Astrocyte (in vitro differentiated cells and primary cell): ENCODE results near the gene PDK2. TPM values are rescaled to one million over a fixed set of nuclear protein-coding genes. Genes with fewer than 3 reads are reported as not detected.

Experiments used
- DNase-seq: peaks from one replicate; pipeline ENCODE4 v3.0.0-alpha.2; 2010; ENCODE audit warnings: low read depth
- FAIRE-seq: peaks from 2 replicates; lab custom pipeline; 2011; peaks lifted over from hg19 to GRCh38; lab: Jason Lieb, UNC
- H2AFZ ChIP-seq: 2 replicates; pipeline ENCODE4 v1.6.0; 2012; ENCODE audit warnings: low read depth, low read length, inconsistent platforms
- H3K27ac ChIP-seq: 2 replicates; pipeline ENCODE4 v1.5.1; 2011; ENCODE audit warnings: low read depth, low read length, inconsistent platforms
- H3K27me3 ChIP-seq: 2 replicates; pipeline ENCODE4 v1.6.0; 2011; ENCODE audit warnings: low read length, inconsistent platforms; ENCODE audit not compliant: insufficient read depth
- H3K36me3 ChIP-seq: 2 replicates; pipeline ENCODE4 v1.5.1; 2011; ENCODE audit warnings: low read length, inconsistent platforms; ENCODE audit not compliant: insufficient read depth
- H3K4me1 ChIP-seq: 2 replicates; pipeline ENCODE4 v1.5.1; 2011; ENCODE audit warnings: low read length, inconsistent platforms; ENCODE audit not compliant: insufficient read depth
- H3K4me2 ChIP-seq: 2 replicates; pipeline ENCODE4 v1.6.0; 2012; ENCODE audit warnings: low read length, inconsistent platforms
- H3K4me3 ChIP-seq: 2 replicates; pipeline ENCODE4 v1.5.1; 2011; ENCODE audit warnings: low read depth, mild to moderate bottlenecking, low read length, inconsistent platforms; ENCODE audit not compliant: insufficient read depth
- H3K79me2 ChIP-seq: 2 replicates; pipeline ENCODE4 v1.6.0; 2012; ENCODE audit warnings: mild to moderate bottlenecking, low read length, inconsistent platforms; ENCODE audit not compliant: insufficient read depth
- H3K9ac ChIP-seq: 2 replicates; pipeline ENCODE4 v1.6.0; 2012; ENCODE audit warnings: mild to moderate bottlenecking, low read length, inconsistent platforms
- H3K9me3 ChIP-seq: 2 replicates; pipeline ENCODE4 v1.5.1; 2012; ENCODE audit warnings: low read depth, mild to moderate bottlenecking, low read length, inconsistent platforms; ENCODE audit not compliant: insufficient read depth
- H4K20me1 ChIP-seq: 2 replicates; pipeline ENCODE4 v1.6.0; 2012; ENCODE audit warnings: low read length, inconsistent platforms; ENCODE audit not compliant: insufficient read depth
- H3K27ac Mint-ChIP-seq: one replicate; pipeline ENCODE4 v1.8.0; 2021; ENCODE audit warnings: mild to moderate bottlenecking, mixed read lengths; ENCODE audit not compliant: unreplicated experiment
- H3K27me3 Mint-ChIP-seq: one replicate; pipeline ENCODE4 v1.8.0; 2021; ENCODE audit warnings: low read depth, mixed read lengths; ENCODE audit not compliant: unreplicated experiment
- H3K36me3 Mint-ChIP-seq: one replicate; pipeline ENCODE4 v1.8.0; 2021; ENCODE audit warnings: low read depth, mixed read lengths; ENCODE audit not compliant: unreplicated experiment
- H3K4me1 Mint-ChIP-seq: one replicate; pipeline ENCODE4 v1.8.0; 2021; ENCODE audit warnings: low read depth, mixed read lengths; ENCODE audit not compliant: unreplicated experiment
- H3K4me3 Mint-ChIP-seq: one replicate; pipeline ENCODE4 v1.8.0; 2021; ENCODE audit warnings: mild to moderate bottlenecking, moderate library complexity, mixed read lengths; ENCODE audit not compliant: unreplicated experiment
- H3K9me3 Mint-ChIP-seq: one replicate; pipeline ENCODE4 v1.8.0; 2021; ENCODE audit warnings: mild to moderate bottlenecking, mixed read lengths; ENCODE audit not compliant: unreplicated experiment
- CTCF ChIP-seq: IDR thresholded peaks from 2 replicates; pipeline ENCODE4 v1.5.1; 2011; ENCODE audit warnings: low read depth, mild to moderate bottlenecking, inconsistent platforms, low read length, moderate library complexity; ENCODE audit not compliant: insufficient read depth
- EZH2 ChIP-seq: IDR thresholded peaks from 2 replicates; pipeline ENCODE4 v1.6.1; 2012; ENCODE audit warnings: mild to moderate bottlenecking, low read length, inconsistent platforms; ENCODE audit not compliant: insufficient read depth
- total RNA-seq: library from RNA; stranded (reverse); gene quantifications from 2 replicates; pipeline ENCODE4 v1.2.1, GENCODE V29; 2021

PDK2 gene
- total RNA-seq, 1 donor from 2014 or later: 25.8 TPM

- no peak for FAIRE-seq
- no peaks in the 10 kb centered on the region for H3K27me3 ChIP-seq
- TF ChIP-seq EZH2 (no peak), CTCF (no peak)
- peak overlapping the region; percentile 71 for H3K9ac ChIP-seq
- H3K9me3 ChIP-seq: no peaks in the 10 kb centered on the region
- no peak for DNase-seq
- H3K4me1 ChIP-seq: peaks cover 28% of the 10 kb centered on the region
- Mint-ChIP-seq H3K4me3 (peak overlapping the region; percentile 92), H3K27me3 (no peaks in the 10 kb centered on the region), H3K9me3 (no peaks in the 10 kb centered on the region), H3K36me3 (peaks cover 33% of the 10 kb centered on the region), H3K27ac (no peak overlapping the region), H3K4me1 (peaks cover 13% of the 10 kb centered on the region)
- peaks cover 78% of the 10 kb centered on the region for H4K20me1 ChIP-seq
- H3K4me2 ChIP-seq: peak overlapping the region; percentile 89
- H3K36me3 ChIP-seq: peaks cover 21% of the 10 kb centered on the region
- no peak overlapping the region for H3K27ac ChIP-seq
- H3K79me2 ChIP-seq: peaks cover 91% of the 10 kb centered on the region
- H2AFZ ChIP-seq: no peak overlapping the region
- peak overlapping the region; percentile 71 for H3K4me3 ChIP-seq
Observed at GRCh38 chr17:50146230-50146926, 51.2 kb downstream of the PDK2 start.

GRCh38 chr17:50146927-50147665 is 51.9 kb downstream of the PDK2 start:
- peaks cover 13% of the 10 kb centered on the region for H3K4me1 Mint-ChIP-seq

More at GRCh38 chr17:50146927-50147665, 51.9 kb downstream of the PDK2 start:
- H3K4me3 ChIP-seq: peak overlapping the region; percentile 71
- Mint-ChIP-seq H3K9me3 (no peaks in the 10 kb centered on the region), H3K4me3 (peak overlapping the region; percentile 92), H3K27me3 (no peaks in the 10 kb centered on the region), H3K27ac (peak overlapping the region; percentile 58), H3K36me3 (peaks cover 27% of the 10 kb centered on the region)
- H3K4me2 ChIP-seq: peak overlapping the region; percentile 89
- H3K27ac ChIP-seq: peak overlapping the region; percentile 0
- no peaks in the 10 kb centered on the region for H3K27me3 ChIP-seq
- DNase-seq: no peak
- H3K79me2 ChIP-seq: peaks cover 85% of the 10 kb centered on the region
- FAIRE-seq: no peak
- TF ChIP-seq EZH2 (no peak), CTCF (no peak)
- H4K20me1 ChIP-seq: peaks cover 71% of the 10 kb centered on the region
- peak overlapping the region; percentile 71 for H3K9ac ChIP-seq
- H3K36me3 ChIP-seq: peaks cover 15% of the 10 kb centered on the region
- H2AFZ ChIP-seq: no peak overlapping the region
- H3K9me3 ChIP-seq: no peaks in the 10 kb centered on the region
- peaks cover 34% of the 10 kb centered on the region for H3K4me1 ChIP-seq
